Stromal cell of bone marrow (primary cell): ENCODE results near the gene MRPL57.
"Not testable (repeated sequence)": the region's sequence is repeated elsewhere in the genome, so short reads cannot be mapped to it uniquely, and the experiment has no call there.

ENCODE experiments used
- DNase-seq: peaks from one replicate; pipeline ENCODE4 v3.0.0-alpha.2; 2012; ENCODE audit warnings: low read depth

MRPL57 gene

DNA sequence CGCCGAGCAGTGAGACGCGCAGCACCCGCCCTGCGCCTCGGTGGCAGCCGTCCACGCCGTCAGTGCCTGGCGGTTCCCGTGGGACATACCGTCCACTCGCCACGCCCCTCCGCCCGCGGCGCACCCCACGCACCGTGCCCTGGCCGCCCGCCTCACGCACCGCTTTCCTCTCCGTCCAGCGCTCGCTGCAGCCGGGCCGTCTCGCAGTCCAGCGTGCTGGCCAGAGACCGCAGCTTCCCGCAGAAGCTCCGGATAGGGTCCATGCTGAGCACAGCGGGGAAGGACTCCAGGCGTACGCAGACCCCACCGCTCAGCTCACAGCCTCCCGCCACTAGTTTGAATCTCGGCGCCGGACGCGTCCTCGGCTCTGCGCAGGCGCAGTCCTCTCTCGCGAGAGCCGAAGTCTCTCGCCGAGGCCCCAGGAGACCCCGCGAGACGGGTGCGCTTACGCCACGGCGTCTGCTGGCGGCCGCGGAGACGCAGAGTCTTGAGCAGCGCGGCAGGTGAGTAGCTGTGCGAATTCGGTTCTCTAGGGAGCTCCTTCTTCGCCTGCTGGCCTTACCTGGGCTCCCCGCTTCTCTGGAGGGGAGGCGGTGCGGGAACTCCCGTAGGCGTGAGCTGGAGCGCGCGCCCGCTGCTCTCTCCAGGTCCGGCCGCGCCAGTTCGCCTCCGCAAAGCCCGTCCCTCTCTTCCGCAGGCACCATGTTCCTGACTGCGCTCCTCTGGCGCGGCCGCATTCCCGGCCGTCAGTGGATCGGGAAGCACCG, at the start of gene MRPL57, which contains the start of gene SKA3:
TSS of gene MRPL57 (plus strand) at position 444 of the 767 bp plus-strand sequence. CDS start at position 703, 259 bp downstream.
TSS of gene SKA3 (minus strand) at position 338 of the 767 bp plus-strand sequence. CDS start at position 263, 75 bp downstream.
- DNase-seq = peak; percentile 71

DNA sequence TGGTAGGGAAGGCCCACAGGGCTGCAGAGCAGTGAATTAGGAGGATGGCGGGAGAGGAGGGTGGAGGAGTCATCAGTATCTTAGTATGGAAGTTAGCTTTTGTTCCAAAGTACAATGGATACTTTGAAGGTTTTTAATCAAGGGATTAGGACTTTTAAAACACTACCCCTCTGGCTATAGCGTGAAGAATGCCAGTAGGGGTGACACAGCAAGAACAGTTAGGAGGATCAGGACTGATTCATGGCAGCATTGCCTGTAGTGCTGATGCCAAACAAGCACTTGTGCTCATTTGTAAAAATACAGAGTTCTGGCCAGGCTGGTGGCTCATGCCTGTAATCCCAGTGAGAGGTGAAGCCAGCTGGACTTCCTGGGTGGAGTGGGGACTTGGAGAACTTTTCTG, 46.3 kb upstream of the MRPL57 start:
- no peak for DNase-seq

- no peak for DNase-seq
These were observed 43.4 kb upstream of the MRPL57 start for GRCh38 chr13:21133077-21133476.

GRCh38 chr13:21134475-21134874, 42.0 kb upstream of the MRPL57 start:
- no peak for DNase-seq

DNA sequence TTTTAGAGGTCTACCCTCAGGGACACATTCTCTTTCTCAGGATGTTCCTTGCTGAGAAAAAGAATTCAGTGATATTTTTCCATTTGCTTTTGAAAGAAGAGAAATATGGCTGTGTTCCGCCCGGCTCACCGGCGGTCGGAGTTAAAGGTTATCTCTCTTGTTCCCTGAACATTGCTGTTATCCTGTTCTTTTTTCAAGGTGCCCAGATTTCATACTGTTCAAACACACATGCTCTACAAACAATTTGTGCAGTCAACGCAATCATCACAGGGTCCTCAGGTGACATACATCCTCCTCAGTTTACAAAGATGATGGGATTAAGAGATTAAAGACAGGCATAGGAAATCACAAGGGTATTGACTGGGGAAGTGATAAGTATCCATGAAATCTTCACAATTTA, 40.6 kb upstream of the MRPL57 start:
- DNase-seq = not testable (repeated sequence)

GRCh38 chr13:21137696-21138095, 38.8 kb upstream of the MRPL57 start:
- no peak for DNase-seq

DNA sequence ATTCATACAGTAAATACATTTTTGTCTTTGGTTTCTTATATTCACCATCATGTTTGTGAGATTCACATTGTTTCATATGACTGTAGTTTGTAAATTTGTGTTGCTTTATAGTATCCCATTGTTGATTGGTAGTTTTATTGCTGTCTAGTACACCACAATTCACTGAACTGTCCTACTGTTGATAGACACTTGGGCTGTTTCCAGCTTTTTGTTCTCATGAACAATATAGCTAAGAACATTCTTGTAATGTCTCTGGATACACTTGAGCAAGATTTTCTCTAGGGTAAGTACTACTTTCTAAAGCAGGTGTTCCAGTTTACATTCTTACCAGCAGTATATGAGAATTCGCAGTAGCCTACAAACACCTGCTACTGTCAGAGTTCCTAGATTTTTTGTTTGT, 37.9 kb upstream of the MRPL57 start:
- no peak for DNase-seq

DNA sequence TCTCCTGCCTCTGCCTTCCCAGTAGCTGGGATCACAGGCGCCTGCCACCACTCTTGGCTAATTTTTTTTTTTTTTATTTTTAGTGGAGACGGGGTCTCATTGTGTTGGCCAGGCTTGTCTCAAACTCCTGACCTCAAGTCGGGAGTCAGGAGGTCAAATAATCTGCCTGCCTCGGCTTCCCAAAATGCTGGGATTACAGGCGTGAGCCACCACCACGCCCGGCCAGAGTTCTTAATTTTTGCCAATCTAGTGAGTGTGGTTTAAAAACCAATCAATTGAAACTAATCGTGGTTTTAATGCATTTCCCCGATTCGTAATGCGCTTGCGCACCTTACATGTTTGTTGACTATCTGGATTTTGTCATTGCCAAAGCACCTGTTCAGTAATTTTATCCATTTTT, 37.1 kb upstream of the MRPL57 start:
- DNase-seq = no peak

- DNase-seq = no peak
These were observed 33.7 kb upstream of the MRPL57 start for GRCh38 chr13:21142766-21143165.

GRCh38 chr13:21147827-21148226, 28.6 kb upstream of the MRPL57 start:
- no peak for DNase-seq

GRCh38 chr13:21148557-21149258, 27.8 kb upstream of the MRPL57 start:
- no peak for DNase-seq

- no peak for DNase-seq
These were observed 26.9 kb upstream of the MRPL57 start for GRCh38 chr13:21149568-21149967.

DNA sequence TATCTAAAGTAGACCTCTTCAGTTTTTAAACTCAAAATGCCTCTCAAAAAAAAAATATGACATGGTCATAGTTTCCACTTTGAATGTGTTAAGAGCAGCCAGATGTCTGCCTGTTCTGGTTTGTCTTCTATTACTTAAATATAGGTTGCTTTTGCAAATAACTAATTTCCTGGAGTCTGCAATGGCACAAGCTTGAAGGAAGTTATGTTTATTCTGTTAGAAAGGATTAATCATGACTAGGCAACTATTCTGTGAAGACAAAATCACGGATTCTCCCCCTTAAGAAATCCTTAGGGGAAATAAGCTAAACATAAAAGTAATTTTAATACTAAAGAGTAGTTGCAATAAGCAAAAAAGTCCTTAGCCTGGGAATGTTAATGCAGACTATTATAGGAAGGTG, 26.4 kb upstream of the MRPL57 start:
- no peak for DNase-seq

DNA sequence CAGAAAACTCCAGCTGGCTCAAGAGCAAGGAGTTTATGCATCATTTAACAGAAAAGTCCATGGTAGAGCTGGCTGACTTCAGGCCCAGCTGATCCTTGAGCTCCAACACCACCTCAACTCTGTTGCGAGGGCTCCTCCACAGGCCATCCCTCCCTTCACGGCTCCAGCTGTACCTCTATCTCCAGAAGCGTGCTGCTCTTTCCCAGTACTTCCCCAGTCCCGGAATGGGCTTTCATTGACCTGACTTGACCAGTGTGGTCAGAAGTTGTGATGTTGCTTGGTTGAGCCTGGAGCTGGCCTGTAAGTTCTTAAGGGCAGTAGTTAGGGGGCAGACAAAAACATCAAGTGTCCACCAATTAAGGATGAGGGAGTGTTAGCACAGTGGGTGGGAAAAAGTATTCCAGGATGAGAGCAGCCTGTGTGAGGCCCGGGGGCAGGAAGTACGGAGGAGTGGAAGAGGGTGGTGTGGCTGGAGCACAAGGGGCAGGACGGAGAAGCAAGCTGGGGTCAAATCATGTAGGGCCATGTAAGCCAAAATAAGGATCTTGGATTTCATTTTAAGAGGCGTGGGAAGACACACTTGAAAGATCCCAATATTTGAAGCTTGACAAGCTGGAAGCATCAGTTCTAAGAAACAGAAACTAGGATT, 24.1 kb upstream of the MRPL57 start:
- no peak for DNase-seq

DNA sequence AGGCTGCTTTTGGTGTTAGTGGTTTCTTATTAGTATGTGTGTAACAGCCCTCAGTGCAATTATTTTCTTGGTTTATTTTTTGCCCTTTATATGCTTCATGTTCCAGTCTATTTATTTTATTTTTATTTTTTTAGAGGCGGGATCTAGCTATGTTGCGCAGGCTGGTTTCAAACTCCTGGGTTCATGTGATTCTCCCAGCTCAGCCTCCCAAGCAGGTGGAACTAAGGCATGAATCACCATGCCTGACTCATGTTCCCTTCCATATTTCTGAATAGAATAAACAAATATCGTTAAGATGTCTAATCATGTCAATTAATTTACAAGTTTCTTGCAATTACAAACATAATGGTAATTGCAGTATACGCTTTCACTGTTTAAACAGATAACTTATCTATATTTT, 11.8 kb upstream of the MRPL57 start:
- DNase-seq = no peak

DNA sequence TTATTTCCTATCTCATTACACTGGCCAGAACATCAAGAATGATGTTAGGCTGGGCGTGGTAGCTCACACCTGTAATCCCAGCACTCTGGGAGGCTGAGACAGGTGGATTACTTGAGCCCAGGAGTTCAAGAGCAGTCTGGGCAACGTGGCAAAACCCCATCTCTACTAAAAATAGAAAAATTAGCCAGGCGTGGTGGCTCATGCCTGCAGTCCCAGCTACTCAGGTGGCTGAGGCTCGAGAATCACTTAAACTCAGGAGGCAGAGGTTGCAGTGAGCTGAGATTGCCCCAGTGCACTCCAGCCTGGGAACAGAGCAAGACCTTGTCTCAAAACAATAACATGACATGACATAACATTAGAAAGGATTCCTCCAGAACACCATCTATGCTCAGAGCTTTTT, 10.9 kb upstream of the MRPL57 start:
- DNase-seq = not testable (repeated sequence)

DNA sequence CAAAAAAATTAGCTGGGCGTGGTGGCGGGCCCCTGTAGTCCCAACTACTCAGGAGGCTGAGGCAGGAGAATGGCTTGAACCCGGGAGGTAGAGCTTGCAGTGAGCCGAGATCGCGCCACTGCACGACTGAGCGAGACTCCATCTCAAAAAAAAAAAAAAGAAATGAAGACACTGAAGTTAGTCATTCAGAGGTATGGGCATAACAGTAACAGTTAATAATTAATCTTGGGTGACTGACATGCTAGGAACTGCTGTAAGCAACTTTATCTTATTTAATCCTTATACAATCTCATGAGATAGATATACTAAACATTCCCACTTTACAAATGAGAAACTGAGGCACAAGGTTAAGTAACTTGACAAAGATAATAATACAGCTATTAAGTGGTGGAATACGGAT, 5.0 kb upstream of the MRPL57 start:
- no peak for DNase-seq

GRCh38 chr13:21173767-21174166, 2.7 kb upstream of the MRPL57 start:
- not testable (repeated sequence) for DNase-seq

GRCh38 chr13:21175656-21176214, 723 bp upstream of the MRPL57 start:
- peak; percentile 5 for DNase-seq

- DNase-seq = no peak
These were observed 475 bp downstream of the MRPL57 start for GRCh38 chr13:21176982-21177284.

DNA sequence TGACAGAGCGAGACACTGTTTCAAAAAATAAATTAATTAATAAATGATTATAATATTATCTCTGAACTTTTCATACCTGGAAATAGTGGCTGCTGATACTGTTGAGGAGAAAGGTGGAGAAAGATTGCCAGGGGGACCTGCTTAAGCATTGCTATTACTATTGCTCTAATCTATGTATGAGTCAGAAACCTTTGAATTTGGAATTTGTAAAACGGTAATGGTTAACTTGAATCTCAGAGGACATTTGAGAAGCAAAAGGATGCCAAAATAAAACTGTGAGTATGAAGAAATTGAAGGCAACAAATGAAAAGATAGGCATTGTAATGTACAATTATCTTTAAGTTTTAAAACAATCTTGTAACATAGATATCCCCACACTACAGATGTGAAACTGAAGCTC, 5.2 kb downstream of the MRPL57 start:
- no peak for DNase-seq

- not testable (repeated sequence) for DNase-seq
These were observed 10.0 kb downstream of the MRPL57 start for GRCh38 chr13:21186410-21186809.

DNA sequence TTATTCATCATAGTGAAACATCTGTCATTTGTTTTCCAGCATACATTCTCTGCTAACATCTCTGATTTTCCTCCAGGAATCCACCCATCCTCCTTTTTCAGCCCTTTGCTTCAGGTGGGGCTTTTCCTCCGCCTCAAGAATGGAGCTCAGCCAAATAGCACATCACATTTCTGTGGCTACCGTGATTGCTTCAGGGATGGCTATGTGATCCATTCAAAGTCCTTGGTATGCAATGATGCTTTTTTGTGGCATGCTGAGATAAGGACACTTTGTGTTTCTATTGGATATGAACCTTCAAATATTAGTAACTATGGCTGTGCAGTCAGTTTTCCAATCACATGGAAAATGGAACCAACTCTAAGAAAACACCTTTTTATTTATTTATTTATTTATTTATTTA, 18.3 kb downstream of the MRPL57 start:
- DNase-seq = not testable (repeated sequence)
